ENCODE measurements around the gene ATP13A3. TPM values are rescaled to one million over a fixed set of nuclear protein-coding genes. Genes with fewer than 3 reads are reported as not detected.

Gene ATP13A3
- total RNA-seq, 1 experiment from 2014 or later, result 181 TPM

DNA sequence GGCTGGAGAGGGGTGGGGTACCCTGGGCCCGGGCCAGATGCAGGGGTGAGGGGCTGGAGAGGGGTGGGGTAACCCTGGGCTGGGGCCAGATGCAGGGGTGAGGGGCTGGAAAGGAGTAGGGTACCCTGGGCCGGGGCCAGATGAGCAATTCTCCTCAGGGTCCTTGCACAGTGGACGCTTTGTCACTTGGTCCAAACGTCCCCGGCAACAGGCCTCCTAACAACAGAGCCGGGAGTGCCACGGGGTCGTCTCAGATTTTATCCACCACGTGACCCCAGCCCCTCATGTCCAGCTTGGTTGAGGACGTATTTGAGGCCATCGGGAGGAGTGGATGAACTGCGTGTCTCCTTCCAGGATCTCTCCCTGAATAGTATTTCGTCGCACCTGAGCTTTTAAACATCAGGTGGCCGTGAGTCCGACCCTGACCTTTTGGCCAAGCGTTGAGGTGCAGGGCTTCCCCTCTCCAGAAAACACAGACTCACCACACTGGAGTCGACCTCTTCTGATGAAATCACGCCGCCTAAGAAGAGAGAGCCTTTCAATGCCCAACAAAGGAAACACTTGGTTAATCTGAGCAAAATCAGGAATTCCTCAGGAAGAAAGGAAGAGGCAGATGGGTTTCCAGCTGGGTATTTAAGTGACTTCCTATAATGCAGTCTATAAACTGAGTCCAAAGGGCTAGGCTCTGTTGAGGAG is 104.5 kb downstream of the ATP13A3 start:
- ChIA-PET CTCF (no interaction called here), POLR2A (no interaction called here)
- Histone ChIP-seq H3K9me3 (no peaks in the 10 kb centered on the region), H3K36me3 (ENCODE audit: control insufficient read depth, insufficient read depth, low read length) (no peaks in the 10 kb centered on the region), H3K4me3 (ENCODE audit: low read depth, low read length) (no peak overlapping the region), H3K4me1 (peaks cover 11% of the 10 kb centered on the region), H3K27me3 (replicated peaks; ENCODE audit: control insufficient read depth, insufficient read depth, low read length) (no peaks in the 10 kb centered on the region; the same call in 1 of the 2 replicates)
- Mint-ChIP-seq H3K9me3 (ENCODE audit: unreplicated experiment) (no peaks in the 10 kb centered on the region), H3K27me3 (ENCODE audit: insufficient read depth, unreplicated experiment) (no peaks in the 10 kb centered on the region), H3K27ac (ENCODE audit: unreplicated experiment) (no peak overlapping the region), H3K4me3 (ENCODE audit: unreplicated experiment) (no peak overlapping the region), H3K4me1 (ENCODE audit: low read depth, unreplicated experiment) (peaks cover 11% of the 10 kb centered on the region), H3K36me3 (ENCODE audit: insufficient read depth, unreplicated experiment) (no peaks in the 10 kb centered on the region)
- no TSS peak for BruUV-seq (replicated peaks)
- TF ChIP-seq, protein P1, sequence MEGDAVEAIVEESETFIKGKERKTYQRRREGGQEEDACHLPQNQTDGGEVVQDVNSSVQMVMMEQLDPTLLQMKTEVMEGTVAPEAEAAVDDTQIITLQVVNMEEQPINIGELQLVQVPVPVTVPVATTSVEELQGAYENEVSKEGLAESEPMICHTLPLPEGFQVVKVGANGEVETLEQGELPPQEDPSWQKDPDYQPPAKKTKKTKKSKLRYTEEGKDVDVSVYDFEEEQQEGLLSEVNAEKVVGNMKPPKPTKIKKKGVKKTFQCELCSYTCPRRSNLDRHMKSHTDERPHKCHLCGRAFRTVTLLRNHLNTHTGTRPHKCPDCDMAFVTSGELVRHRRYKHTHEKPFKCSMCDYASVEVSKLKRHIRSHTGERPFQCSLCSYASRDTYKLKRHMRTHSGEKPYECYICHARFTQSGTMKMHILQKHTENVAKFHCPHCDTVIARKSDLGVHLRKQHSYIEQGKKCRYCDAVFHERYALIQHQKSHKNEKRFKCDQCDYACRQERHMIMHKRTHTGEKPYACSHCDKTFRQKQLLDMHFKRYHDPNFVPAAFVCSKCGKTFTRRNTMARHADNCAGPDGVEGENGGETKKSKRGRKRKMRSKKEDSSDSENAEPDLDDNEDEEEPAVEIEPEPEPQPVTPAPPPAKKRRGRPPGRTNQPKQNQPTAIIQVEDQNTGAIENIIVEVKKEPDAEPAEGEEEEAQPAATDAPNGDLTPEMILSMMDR (IDR thresholded peaks at IDR 0.05; ENCODE audit: insufficient read depth in 1 of 2, low read depth in 1 of 2, low read length in 1 of 2, severe bottlenecking in 1 of 2, unreplicated experiment in 1 of 2), result no peak
- intact Hi-C loops (cut with micrococcal nuclease; ENCODE audit: unreplicated experiment), result no loop called here
- DNase-seq, result no peak

DNA sequence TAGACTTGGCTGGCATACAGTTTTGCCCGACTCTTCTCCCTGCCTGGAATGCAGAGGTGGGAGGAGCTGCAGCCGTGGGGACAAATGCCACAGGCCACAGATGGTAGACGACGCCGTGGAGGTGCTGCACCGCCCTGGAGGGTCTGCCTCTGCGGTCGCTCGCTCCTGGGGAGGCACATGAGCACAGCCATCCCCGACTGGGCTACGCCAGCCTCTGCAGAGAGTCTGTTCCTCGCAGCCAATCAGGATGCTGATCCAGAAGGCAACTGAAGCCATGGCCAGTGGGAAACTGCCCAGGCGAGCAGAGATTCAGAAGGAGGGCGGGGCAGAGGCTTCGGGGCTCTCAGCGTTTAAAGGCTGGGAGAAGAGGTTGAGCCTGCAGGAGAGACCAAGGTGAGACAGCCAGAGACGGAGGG is 105.3 kb downstream of the ATP13A3 start:
- TF ChIP-seq, protein P1 (IDR thresholded peaks at IDR 0.05; ENCODE audit: insufficient read depth in 1 of 2, low read depth in 1 of 2, low read length in 1 of 2, severe bottlenecking in 1 of 2, unreplicated experiment in 1 of 2), result no peak
- no peaks in the 10 kb centered on the region; the same call in 1 of the 2 replicates for H3K27me3 ChIP-seq (replicated peaks; ENCODE audit: control insufficient read depth, insufficient read depth, low read length)
- no peaks in the 10 kb centered on the region for H3K27me3 Mint-ChIP-seq (ENCODE audit: insufficient read depth, unreplicated experiment)
- H3K36me3 ChIP-seq (ENCODE audit: control insufficient read depth, insufficient read depth, low read length), result no peaks in the 10 kb centered on the region
- no peak for DNase-seq
- no peaks in the 10 kb centered on the region for H3K9me3 Mint-ChIP-seq (ENCODE audit: unreplicated experiment)
- no peak overlapping the region for H3K27ac Mint-ChIP-seq (ENCODE audit: unreplicated experiment)
- H3K4me3 Mint-ChIP-seq (ENCODE audit: unreplicated experiment), result no peak overlapping the region
- CTCF ChIA-PET, result no interaction called here
- H3K4me1 ChIP-seq, result peaks cover 6% of the 10 kb centered on the region
- no peak overlapping the region for H3K4me3 ChIP-seq (ENCODE audit: low read depth, low read length)
- H3K9me3 ChIP-seq, result no peaks in the 10 kb centered on the region
- no TSS peak for BruUV-seq (replicated peaks)
- H3K4me1 Mint-ChIP-seq (ENCODE audit: low read depth, unreplicated experiment), result peaks cover 5% of the 10 kb centered on the region
- POLR2A ChIA-PET, result no interaction called here
- no peaks in the 10 kb centered on the region for H3K36me3 Mint-ChIP-seq (ENCODE audit: insufficient read depth, unreplicated experiment)
- intact Hi-C loops (cut with micrococcal nuclease; ENCODE audit: unreplicated experiment), result no loop called here

DNA sequence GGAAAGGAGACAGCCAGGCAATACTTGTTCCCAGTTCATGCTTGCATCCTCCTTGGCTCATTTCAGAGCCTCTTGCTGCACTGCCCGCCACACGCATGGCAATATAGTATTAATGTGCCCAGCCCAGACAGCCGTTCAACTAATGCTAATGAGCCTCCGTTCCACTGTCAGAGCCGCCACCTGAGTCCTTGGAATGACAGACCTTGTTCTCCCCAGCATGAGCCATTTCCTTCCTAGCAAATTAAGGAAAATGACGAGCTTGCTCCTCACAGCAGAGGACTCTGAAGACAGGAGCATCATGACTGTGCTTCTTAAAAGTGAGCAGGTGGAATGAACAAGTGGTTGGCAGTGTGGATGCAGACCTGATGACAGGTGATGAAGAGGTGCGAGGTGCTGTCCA is 106.5 kb downstream of the ATP13A3 start:
- no peak for DNase-seq
- Mint-ChIP-seq H3K36me3 (ENCODE audit: insufficient read depth, unreplicated experiment) (no peaks in the 10 kb centered on the region), H3K27ac (ENCODE audit: unreplicated experiment) (no peak overlapping the region), H3K27me3 (ENCODE audit: insufficient read depth, unreplicated experiment) (no peaks in the 10 kb centered on the region), H3K9me3 (ENCODE audit: unreplicated experiment) (no peaks in the 10 kb centered on the region), H3K4me1 (ENCODE audit: low read depth, unreplicated experiment) (no peaks in the 10 kb centered on the region), H3K4me3 (ENCODE audit: unreplicated experiment) (no peak overlapping the region)
- TF ChIP-seq, protein P1 (IDR thresholded peaks at IDR 0.05; ENCODE audit: insufficient read depth in 1 of 2, low read depth in 1 of 2, low read length in 1 of 2, severe bottlenecking in 1 of 2, unreplicated experiment in 1 of 2), result no peak
- Histone ChIP-seq H3K9me3 (no peaks in the 10 kb centered on the region), H3K27me3 (replicated peaks; ENCODE audit: control insufficient read depth, insufficient read depth, low read length) (no peaks in the 10 kb centered on the region), H3K4me3 (ENCODE audit: low read depth, low read length) (no peak overlapping the region), H3K36me3 (ENCODE audit: control insufficient read depth, insufficient read depth, low read length) (no peaks in the 10 kb centered on the region), H3K4me1 (no peaks in the 10 kb centered on the region)
- BruUV-seq (replicated peaks), result no TSS peak
- CTCF ChIA-PET, result no interaction called here
- POLR2A ChIA-PET, result interaction anchor here (0.6 kb wide), 1 partner anchor 423 kb away, joined by 3 read pairs; no protein-coding TSS in a partner anchor
- intact Hi-C loops (cut with micrococcal nuclease; ENCODE audit: unreplicated experiment), result no loop called here
